NCI-H1694 (cell line): ENCODE results near the gene HPS4.
"Not testable (repeated sequence)": the region's sequence is repeated elsewhere in the genome, so short reads cannot be mapped to it uniquely, and the experiment has no call there.

Experiments
- DNase-seq: peaks from one replicate; lab custom pipeline; 2025; lab: John Stamatoyannopoulos, UW

The HPS4 gene

GRCh38 chr22:26409719-26410335 lies 73.8 kb downstream of the HPS4 start:
- no peak for DNase-seq

GRCh38 chr22:26408562-26409220 lies 74.9 kb downstream of the HPS4 start:
- not testable (repeated sequence) for DNase-seq

GRCh38 chr22:26406118-26406517 lies 77.5 kb downstream of the HPS4 start:
- no peak for DNase-seq

GRCh38 chr22:26404851-26405421 lies 78.6 kb downstream of the HPS4 start:
- DNase-seq: no peak

- DNase-seq: no peak
These were observed 81.9 kb downstream of the HPS4 start for GRCh38 chr22:26401726-26402125.
